NK-92 (cell line): ENCODE data around the gene DNPEP.

Experiments
- DNase-seq: peaks from one replicate; lab custom pipeline; 2025; ENCODE audit not compliant: unreplicated experiment; lab: John Stamatoyannopoulos, UW

The DNPEP gene

GRCh38 chr2:219368690-219369191, 19.0 kb downstream of the DNPEP start:
- DNase-seq, result no peak

GRCh38 chr2:219362524-219363164, 25.1 kb downstream of the DNPEP start:
- no peak for DNase-seq

DNA sequence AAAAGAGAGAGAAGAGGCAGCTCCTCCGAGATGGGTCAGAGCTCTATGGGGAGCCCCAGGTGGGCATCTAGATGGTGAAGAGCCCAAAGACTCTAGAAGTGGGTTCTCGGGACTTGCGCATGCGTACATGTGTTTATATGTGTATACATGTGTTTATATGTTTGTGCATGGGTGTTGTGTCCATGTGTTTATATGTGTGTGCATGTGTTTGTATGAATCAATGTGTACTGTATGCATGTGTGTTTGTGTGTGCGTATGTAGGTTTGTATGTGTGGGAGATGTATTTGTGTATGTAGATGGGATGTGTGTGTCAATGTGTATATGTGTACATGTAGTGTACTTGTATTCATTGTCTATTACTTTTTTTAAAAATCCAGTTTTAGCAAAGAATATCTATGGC, 25.6 kb downstream of the DNPEP start:
- no peak for DNase-seq

GRCh38 chr2:219358170-219359075, 29.3 kb downstream of the DNPEP start:
- no peak for DNase-seq

- no peak for DNase-seq
These were observed 30.9 kb downstream of the DNPEP start for GRCh38 chr2:219356834-219357233.

GRCh38 chr2:219354582-219354981, 33.1 kb downstream of the DNPEP start:
- DNase-seq, result no peak

DNA sequence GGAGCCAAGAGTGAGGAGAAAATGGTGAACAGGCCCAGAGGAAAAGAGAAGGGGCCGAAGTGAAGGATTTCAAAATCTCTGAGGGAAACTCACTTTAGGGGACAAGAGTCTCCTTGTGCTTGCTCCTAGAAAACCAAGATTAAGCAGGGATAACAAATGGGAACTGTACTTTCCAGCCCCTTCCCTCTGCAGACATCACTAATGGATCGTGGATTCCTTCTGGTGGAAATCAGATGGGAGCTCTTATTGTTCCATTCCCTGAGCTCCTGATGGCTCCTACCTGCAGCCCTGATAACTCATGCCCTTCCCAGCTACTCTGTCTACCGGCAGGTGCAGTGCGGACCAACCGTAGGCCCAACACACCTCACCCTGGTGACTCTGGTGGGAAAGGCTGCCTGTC, 34.6 kb downstream of the DNPEP start:
- no peak for DNase-seq

DNA sequence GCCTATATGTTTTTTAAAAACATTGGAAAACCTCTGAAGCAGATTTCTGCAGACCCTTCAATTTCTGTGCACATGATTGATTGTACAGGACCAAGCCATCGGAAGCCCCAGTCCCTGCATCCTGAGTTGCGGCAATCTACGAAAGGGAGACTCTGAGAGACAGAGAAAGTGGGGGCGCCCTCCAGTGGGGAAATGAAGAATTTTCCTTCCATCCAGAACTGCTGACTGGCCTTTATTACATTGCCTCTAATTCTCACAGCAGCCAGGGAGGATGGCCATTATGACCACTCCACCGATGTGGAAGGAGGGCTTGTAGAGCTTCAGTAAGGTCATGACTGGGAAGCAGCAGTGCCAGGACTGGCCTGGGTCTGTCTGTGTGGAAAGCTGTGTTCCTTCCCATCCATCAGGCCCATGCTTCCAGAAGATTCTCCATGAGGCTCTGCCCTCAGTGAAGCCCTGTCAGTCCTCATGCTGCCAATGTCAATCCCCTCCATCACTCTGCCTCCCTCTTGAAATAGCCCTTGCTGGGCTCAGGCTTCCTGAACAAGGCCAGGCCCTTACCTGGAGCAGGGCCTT, 35.2 kb downstream of the DNPEP start:
- DNase-seq, result no peak

DNA sequence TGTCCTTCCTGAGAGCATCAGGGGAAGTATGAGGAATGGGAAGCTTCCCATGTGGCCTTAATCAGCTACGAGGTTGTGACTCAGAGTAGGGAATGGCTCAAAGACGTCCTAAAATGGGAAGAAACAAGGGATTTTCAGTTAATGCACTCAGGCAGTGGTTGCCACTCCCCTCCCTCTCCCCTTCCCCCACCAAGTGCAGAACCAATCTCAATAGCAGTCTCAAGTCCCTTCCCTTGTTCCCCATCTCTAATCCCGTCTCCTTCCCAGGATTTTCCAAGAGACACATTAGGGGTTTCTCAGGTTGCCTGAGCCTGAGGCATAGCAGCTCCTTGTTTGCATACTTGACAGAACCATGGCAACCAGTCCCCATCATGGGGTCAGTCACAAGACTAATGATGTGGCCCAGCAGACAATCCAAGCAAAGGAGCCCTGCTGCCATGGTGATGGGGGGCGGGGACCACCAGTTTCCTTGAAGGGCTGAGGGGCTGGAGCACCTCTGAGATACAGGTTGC, 36.9 kb downstream of the DNPEP start:
- DNase-seq, result no peak

- no peak for DNase-seq
These were observed 37.5 kb downstream of the DNPEP start for GRCh38 chr2:219350215-219350614.

- DNase-seq, result no peak
These were observed 42.8 kb downstream of the DNPEP start for GRCh38 chr2:219344751-219345430.

DNA sequence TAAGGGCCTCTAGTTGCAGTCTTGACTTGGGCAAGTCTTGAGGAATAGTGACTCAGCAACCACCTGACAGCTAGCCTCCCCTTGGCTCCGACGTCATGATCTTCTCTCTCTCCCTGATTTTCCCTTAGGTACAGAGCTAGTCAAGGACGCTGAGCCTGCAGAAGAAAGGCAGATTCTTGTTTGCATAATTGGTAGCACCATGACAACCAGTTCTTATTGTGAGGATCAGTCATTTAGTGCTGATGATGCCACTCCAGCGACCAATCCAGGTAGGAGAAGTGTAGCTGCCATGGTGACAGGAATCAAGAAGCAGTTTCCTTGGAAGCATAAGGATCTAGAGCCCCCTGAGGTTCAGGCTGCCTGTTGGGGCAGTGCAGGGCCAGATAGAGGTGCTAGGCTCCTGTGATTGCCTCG, 52.3 kb downstream of the DNPEP start:
- no peak for DNase-seq

GRCh38 chr2:219334076-219334475, 53.6 kb downstream of the DNPEP start:
- no peak for DNase-seq

GRCh38 chr2:219332542-219332941, 55.2 kb downstream of the DNPEP start, which contains the start of gene RESP18:
TSS of gene RESP18 (minus strand) at chr2:219332744.
- no peak for DNase-seq

DNA sequence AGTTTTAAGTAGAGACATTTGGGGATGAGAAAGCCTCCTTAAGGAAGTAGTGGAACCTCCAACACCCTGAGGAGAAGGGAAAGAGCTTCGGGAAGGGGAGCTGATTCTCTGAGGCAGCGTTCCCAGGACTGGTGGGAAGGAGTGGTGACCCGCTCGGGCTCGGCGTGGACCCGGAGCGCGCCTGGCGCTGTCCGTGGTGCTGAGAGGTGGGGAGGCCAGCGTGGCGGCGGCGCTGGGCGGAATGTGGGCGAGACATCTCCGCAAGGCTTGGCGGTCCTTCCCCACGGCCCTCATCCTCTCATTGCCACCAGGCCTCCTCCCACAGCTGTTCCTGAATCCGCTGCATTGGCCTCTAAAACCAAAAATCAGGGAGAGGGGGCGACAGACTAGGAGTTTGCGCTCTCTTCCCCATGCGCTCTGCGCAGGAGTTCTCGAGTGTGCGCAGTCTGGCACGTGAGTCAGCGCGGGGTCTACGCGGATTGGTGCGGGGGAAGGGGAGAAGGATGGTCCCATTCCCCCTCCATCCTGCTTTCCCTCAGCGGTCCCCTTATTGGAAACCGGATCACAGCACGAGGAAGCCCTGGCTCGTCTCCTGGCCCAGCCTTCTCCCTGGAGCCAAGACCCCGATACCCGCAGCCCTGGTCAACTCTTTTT, 56.0 kb downstream of the DNPEP start:
- no peak for DNase-seq

GRCh38 chr2:219327719-219328118, 60.0 kb downstream of the DNPEP start:
- DNase-seq, result no peak

GRCh38 chr2:219325657-219326315, 61.9 kb downstream of the DNPEP start:
- DNase-seq, result no peak

DNA sequence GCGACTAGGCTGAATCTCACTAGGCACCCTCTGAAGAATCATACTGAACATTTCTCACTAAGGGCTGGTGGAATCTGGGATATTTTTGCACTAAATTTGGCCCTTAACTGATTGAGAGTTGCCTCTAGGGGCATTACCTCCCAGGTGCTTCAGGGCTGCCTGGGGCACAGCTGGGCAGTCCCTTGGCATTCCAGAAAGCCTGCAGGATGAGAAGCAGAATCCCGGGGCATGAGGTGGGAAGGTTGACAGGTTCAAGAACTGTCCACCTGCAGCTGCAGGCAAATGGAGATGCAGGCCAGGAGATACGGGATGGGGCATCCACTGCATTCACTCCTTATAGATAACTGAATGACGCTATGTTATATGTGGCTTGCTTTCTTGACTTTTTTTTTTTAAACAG, 62.6 kb downstream of the DNPEP start:
- no peak for DNase-seq

- DNase-seq, result no peak
These were observed 64.3 kb downstream of the DNPEP start for GRCh38 chr2:219323434-219323833.
